Measurements from ENCODE around the gene ABHD12.

DNA sequence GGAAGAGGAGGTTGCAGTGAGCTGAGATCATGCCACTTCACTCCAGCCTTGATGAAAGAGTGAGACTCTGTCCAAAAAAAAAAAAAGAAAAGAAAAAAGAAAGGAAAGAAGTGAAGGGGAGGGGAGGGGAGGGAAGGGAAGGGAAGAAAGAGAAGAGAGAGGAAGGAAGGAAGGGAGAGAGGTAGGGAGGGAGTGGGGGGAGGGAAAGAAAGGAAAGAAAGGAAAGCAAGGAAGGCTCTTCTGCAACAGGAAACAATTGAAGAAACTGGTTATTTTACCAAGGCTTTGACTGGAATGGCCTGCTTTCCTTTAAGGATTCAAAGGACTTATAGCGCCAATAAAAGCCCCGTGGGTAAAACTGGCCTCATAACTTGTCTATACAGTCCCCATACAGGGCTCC lies 64.6 kb downstream of the ABHD12 start:
- TF ChIP-seq FOS (IDR thresholded peaks at IDR 0.05; ENCODE audit: borderline replicate concordance, insufficient read depth, low read length) (no peak), MYC (IDR thresholded peaks at IDR 0.05; ENCODE audit: low read depth, low read length) (no peak), EZH2 (IDR thresholded peaks at IDR 0.05; ENCODE audit: borderline replicate concordance, low read depth, low read length, severe bottlenecking) (no peak), MAX (IDR thresholded peaks at IDR 0.05; ENCODE audit: insufficient read depth, insufficient read length) (no peak), POLR2A (IDR thresholded peaks at IDR 0.05; ENCODE audit: low read depth, low read length) (no peak), POLR2AphosphoS5 (IDR thresholded peaks at IDR 0.05; ENCODE audit: insufficient read depth, low read depth, low read length) (no peak), JUN (IDR thresholded peaks at IDR 0.05; ENCODE audit: borderline replicate concordance, insufficient read depth, insufficient read length, low read depth) (no peak), GATA2 (IDR thresholded peaks at IDR 0.05; ENCODE audit: insufficient read depth, insufficient read length, low read depth, low read length) (no peak)
- TF ChIP-seq, protein P1, sequence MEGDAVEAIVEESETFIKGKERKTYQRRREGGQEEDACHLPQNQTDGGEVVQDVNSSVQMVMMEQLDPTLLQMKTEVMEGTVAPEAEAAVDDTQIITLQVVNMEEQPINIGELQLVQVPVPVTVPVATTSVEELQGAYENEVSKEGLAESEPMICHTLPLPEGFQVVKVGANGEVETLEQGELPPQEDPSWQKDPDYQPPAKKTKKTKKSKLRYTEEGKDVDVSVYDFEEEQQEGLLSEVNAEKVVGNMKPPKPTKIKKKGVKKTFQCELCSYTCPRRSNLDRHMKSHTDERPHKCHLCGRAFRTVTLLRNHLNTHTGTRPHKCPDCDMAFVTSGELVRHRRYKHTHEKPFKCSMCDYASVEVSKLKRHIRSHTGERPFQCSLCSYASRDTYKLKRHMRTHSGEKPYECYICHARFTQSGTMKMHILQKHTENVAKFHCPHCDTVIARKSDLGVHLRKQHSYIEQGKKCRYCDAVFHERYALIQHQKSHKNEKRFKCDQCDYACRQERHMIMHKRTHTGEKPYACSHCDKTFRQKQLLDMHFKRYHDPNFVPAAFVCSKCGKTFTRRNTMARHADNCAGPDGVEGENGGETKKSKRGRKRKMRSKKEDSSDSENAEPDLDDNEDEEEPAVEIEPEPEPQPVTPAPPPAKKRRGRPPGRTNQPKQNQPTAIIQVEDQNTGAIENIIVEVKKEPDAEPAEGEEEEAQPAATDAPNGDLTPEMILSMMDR (IDR thresholded peaks at IDR 0.05; ENCODE audit: extremely low read depth in 1 of 2, insufficient read depth in 1 of 2, low read depth in 1 of 2, low read length in 2 of 2), result no peak
